Measurements from ENCODE around the gene OR5B3. TPM values are rescaled to one million over a fixed set of nuclear protein-coding genes. Genes with fewer than 3 reads are reported as not detected.

Gene OR5B3
- not detected in 2 replicates for total RNA-seq

GRCh38 chr11:58406774-58407173 lies at the start of gene OR5B3:
Gene OR5B3, minus strand, starts transcription at chr11:58406874. Its CDS starts 3,465 bp downstream, at chr11:58403409.

GRCh38 chr11:58442136-58442535 lies 35.5 kb upstream of the OR5B3 start, which contains the start of gene OR5B12:
Gene OR5B12, minus strand, starts transcription at chr11:58442236. Its CDS starts 2,085 bp downstream, at chr11:58440151.

GRCh38 chr11:58428021-58428420 lies 21.3 kb upstream of the OR5B3 start, which contains the start of gene OR5B2:
Gene OR5B2, minus strand, starts transcription at chr11:58428121. Its CDS starts 4,860 bp downstream, at chr11:58423261.

GRCh38 chr11:58358969-58359368 lies 47.7 kb downstream of the OR5B3 start, which contains the start of gene OR5B17:
Gene OR5B17, minus strand, starts transcription at chr11:58359069. Its CDS starts 0 bp downstream, at chr11:58359069.

Other genes starting within 250 kb of the OR5B3 start
- gene OR9Q2, start 217.8 kb downstream of the OR5B3 start, total RNA-seq: not detected in 2 replicates
- gene OR1S2, start 202.7 kb downstream of the OR5B3 start, total RNA-seq: not detected in 2 replicates
- gene OR1S1, start 194.2 kb downstream of the OR5B3 start, total RNA-seq: not detected in 2 replicates
- not detected in 2 replicates for gene OR10Q1, start 178.0 kb downstream of the OR5B3 start, total RNA-seq
- gene OR10W1, start 138.6 kb downstream of the OR5B3 start, total RNA-seq: not detected in 2 replicates
- not detected in 2 replicates for gene OR5B17, start 47.8 kb downstream of the OR5B3 start, total RNA-seq
- gene OR5B2, start 21.2 kb upstream of the OR5B3 start, total RNA-seq: not detected in 2 replicates
- not detected in 2 replicates for gene OR5B12, start 35.4 kb upstream of the OR5B3 start, total RNA-seq
- gene OR5B21, start 101.2 kb upstream of the OR5B3 start, total RNA-seq: not detected in 2 replicates
- 6.1 and 6.4 TPM in 2 replicates for gene LPXN, start 169.0 kb upstream of the OR5B3 start, total RNA-seq
- gene ZFP91, start 172.2 kb upstream of the OR5B3 start, total RNA-seq: 24.2 and 30.3 TPM in 2 replicates
- gene CNTF, start 215.8 kb upstream of the OR5B3 start, total RNA-seq: 0.34 and 0.59 TPM in 2 replicates